Activated T-cell treated with anti-CD3 and anti-CD28 coated beads, Interleukin-2, amount 50 U/mL, for 24 hours (primary cell): ENCODE results near the gene PSMG2.

ENCODE experiments used
- DNase-seq: peaks from one replicate; pipeline ENCODE4 v3.0.0-alpha.2; 2020
- H3K27ac Mint-ChIP-seq: 2 replicates; pipeline ENCODE4 v1.8.0; 2020; ENCODE audit warnings: mild to moderate bottlenecking, mixed read lengths
- H3K27me3 Mint-ChIP-seq: 2 replicates; pipeline ENCODE4 v1.8.0; 2020; ENCODE audit warnings: mixed read lengths
- H3K36me3 Mint-ChIP-seq: 2 replicates; pipeline ENCODE4 v1.8.0; 2020; ENCODE audit warnings: low read depth, mixed read lengths
- H3K4me1 Mint-ChIP-seq: 2 replicates; pipeline ENCODE4 v1.8.0; 2020; ENCODE audit warnings: low read depth, mixed read lengths
- H3K4me3 Mint-ChIP-seq: 2 replicates; pipeline ENCODE4 v1.8.0; 2020; ENCODE audit warnings: mild to moderate bottlenecking, moderate library complexity, mixed read lengths
- H3K9me3 Mint-ChIP-seq: 2 replicates; pipeline ENCODE4 v1.8.0; 2020; ENCODE audit warnings: mixed read lengths

Gene PSMG2

GRCh38 chr18:12767580-12768155, 64.8 kb downstream of the PSMG2 start:
- Mint-ChIP-seq H3K9me3 (no peaks in the 10 kb centered on the region), H3K27ac (no peak overlapping the region), H3K4me1 (no peaks in the 10 kb centered on the region), H3K36me3 (no peaks in the 10 kb centered on the region), H3K4me3 (no peak overlapping the region), H3K27me3 (no peaks in the 10 kb centered on the region)
- DNase-seq = no peak

DNA sequence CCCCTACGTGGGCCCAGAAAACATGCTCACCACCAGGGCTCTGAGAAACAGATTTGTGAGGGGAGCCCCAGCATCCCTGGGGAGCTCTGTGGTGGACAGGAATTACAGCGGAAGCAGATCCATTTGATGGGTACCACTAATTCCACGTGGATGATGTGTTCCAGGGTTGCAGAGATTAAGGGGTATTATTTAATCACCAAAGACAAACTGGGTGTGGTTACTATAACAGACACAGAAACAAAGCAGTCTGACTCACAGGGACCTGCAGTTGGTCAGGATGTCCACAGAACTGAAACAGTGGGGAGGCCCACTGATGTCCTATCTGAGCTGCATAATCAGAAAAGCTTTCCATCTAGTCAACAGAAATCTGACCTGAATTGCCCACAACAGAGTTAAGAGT, 65.8 kb downstream of the PSMG2 start:
- Mint-ChIP-seq H3K27me3 (no peaks in the 10 kb centered on the region), H3K27ac (no peak overlapping the region), H3K9me3 (no peaks in the 10 kb centered on the region), H3K4me1 (no peaks in the 10 kb centered on the region), H3K4me3 (no peak overlapping the region), H3K36me3 (no peaks in the 10 kb centered on the region)
- DNase-seq = no peak

DNA sequence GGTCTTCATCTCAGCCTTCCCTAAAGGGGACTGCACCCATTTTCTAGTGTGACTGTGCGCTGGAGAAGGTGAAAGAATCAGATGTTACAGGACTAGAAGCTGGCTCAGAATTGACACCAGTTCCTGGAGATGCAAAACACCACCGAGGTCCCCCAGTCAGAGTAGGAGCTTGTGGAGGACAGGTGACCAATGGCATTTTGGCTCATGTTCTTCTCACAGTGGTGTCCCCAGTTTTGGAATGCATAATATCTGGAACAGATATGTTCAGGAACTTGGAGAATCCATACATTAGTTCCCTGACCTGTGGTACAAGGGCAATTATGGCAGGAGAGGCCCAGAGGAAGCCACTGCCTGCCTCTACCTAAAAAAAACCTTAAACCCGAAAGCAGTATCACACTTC, 66.3 kb downstream of the PSMG2 start:
- H3K27ac Mint-ChIP-seq = no peak overlapping the region
- H3K4me3 Mint-ChIP-seq = no peak overlapping the region
- no peak for DNase-seq
- H3K36me3 Mint-ChIP-seq = no peaks in the 10 kb centered on the region
- H3K9me3 Mint-ChIP-seq = no peaks in the 10 kb centered on the region
- no peaks in the 10 kb centered on the region for H3K27me3 Mint-ChIP-seq
- H3K4me1 Mint-ChIP-seq = no peaks in the 10 kb centered on the region

DNA sequence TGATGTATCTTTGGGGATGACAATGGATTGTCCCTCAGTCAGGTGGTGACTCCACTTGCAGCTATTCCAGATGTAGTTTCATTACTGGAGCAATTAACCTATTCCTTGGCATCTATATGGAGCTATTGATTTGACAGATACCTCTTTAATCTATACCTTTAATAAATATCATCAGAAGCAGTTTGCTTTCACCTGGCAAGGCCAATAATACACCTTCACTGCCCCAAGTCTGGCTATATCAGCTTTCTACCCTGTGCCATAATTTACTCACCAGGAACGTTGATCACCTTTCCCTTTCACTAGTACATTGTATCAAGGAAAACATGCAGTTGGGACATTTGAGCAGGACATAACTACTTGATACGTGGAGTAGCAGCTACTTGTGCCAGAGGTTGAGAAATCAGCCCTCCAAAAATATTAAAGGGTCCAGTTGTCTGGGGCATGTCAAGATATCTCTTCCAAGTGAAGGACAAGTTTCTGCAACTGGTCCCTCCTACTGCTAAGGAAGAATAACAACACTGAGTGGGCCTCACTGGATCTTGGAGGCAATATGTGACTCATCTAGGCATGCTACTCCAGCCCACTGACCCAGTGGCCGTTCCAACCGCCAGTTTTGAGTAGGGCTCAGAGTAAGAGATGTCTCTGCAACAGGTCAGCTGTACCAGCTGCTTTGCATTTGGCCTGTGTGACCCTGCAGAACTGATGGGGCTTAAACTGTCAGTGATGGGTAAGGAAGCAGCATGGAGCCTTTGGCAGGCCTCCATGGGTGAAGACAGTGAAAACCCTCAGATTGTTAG, 67.0 kb downstream of the PSMG2 start:
- Mint-ChIP-seq H3K4me1 (no peaks in the 10 kb centered on the region), H3K27me3 (no peaks in the 10 kb centered on the region), H3K27ac (no peak overlapping the region), H3K9me3 (no peaks in the 10 kb centered on the region), H3K4me3 (no peak overlapping the region), H3K36me3 (no peaks in the 10 kb centered on the region)
- DNase-seq = no peak

- no peaks in the 10 kb centered on the region for H3K9me3 Mint-ChIP-seq
- no peak overlapping the region for H3K27ac Mint-ChIP-seq
- no peaks in the 10 kb centered on the region for H3K27me3 Mint-ChIP-seq
- no peak for DNase-seq
- H3K4me1 Mint-ChIP-seq = no peaks in the 10 kb centered on the region
- H3K36me3 Mint-ChIP-seq = no peaks in the 10 kb centered on the region
- H3K4me3 Mint-ChIP-seq = no peak overlapping the region
Observed at GRCh38 chr18:12770469-12771219, 67.8 kb downstream of the PSMG2 start.

GRCh38 chr18:12772111-12772510, 69.3 kb downstream of the PSMG2 start:
- peaks cover 4% of the 10 kb centered on the region for H3K9me3 Mint-ChIP-seq
- no peak overlapping the region for H3K27ac Mint-ChIP-seq
- no peak for DNase-seq
- no peaks in the 10 kb centered on the region for H3K27me3 Mint-ChIP-seq
- no peak overlapping the region for H3K4me3 Mint-ChIP-seq
- H3K4me1 Mint-ChIP-seq = no peaks in the 10 kb centered on the region
- H3K36me3 Mint-ChIP-seq = no peaks in the 10 kb centered on the region

GRCh38 chr18:12773369-12773768, 70.5 kb downstream of the PSMG2 start:
- no peak overlapping the region for H3K27ac Mint-ChIP-seq

GRCh38 chr18:12774982-12775381, 72.1 kb downstream of the PSMG2 start:
- peaks cover 4% of the 10 kb centered on the region for H3K9me3 Mint-ChIP-seq
- no peak for DNase-seq
- no peak overlapping the region for H3K27ac Mint-ChIP-seq
- no peaks in the 10 kb centered on the region for H3K4me1 Mint-ChIP-seq
- H3K4me3 Mint-ChIP-seq = peak overlapping the region; percentile 72
- no peaks in the 10 kb centered on the region for H3K36me3 Mint-ChIP-seq
- H3K27me3 Mint-ChIP-seq = no peaks in the 10 kb centered on the region

More at GRCh38 chr18:12773369-12773768, 70.5 kb downstream of the PSMG2 start:
- no peaks in the 10 kb centered on the region for H3K27me3 Mint-ChIP-seq
- DNase-seq = no peak
- no peak overlapping the region for H3K4me3 Mint-ChIP-seq
- peaks cover 4% of the 10 kb centered on the region for H3K9me3 Mint-ChIP-seq
- H3K4me1 Mint-ChIP-seq = no peaks in the 10 kb centered on the region
- no peaks in the 10 kb centered on the region for H3K36me3 Mint-ChIP-seq
